Measurements from ENCODE around the gene TSPAN11. TPM values are rescaled to one million over a fixed set of nuclear protein-coding genes. Genes with fewer than 3 reads are reported as not detected.
A peak's percentile ranks its signal among the peaks of the same experiment; 100 is the strongest.

The TSPAN11 gene
- total RNA-seq, 1 donor from 2014 or later = 0.93 TPM

- DNase-seq (ENCODE audit: low spot score) = no peak
- no peak for ATAC-seq
Observed at GRCh38 chr12:30977537-30978349, 51.2 kb downstream of the TSPAN11 start.

- DNase-seq (ENCODE audit: low spot score) (no peak), ATAC-seq (no peak)
Observed at GRCh38 chr12:30978639-30979038, 52.1 kb downstream of the TSPAN11 start.

GRCh38 chr12:30979371-30980259, 53.1 kb downstream of the TSPAN11 start:
- ATAC-seq (no peak), DNase-seq (ENCODE audit: low spot score) (no peak)

- no peak for DNase-seq (ENCODE audit: low spot score)
- ATAC-seq = no peak
Observed at GRCh38 chr12:30980955-30981662, 54.6 kb downstream of the TSPAN11 start.

- ATAC-seq (no peak), DNase-seq (ENCODE audit: low spot score) (no peak)
Observed at GRCh38 chr12:30982413-30982812, 55.9 kb downstream of the TSPAN11 start.

- ATAC-seq (peak; percentile 82), DNase-seq (ENCODE audit: low spot score) (peak; percentile 53)
Observed at GRCh38 chr12:30985814-30986452, 59.4 kb downstream of the TSPAN11 start.

- ATAC-seq (no peak), DNase-seq (ENCODE audit: low spot score) (no peak)
Observed at GRCh38 chr12:30988086-30988485, 61.5 kb downstream of the TSPAN11 start.

- ATAC-seq = peak; percentile 78
- DNase-seq (ENCODE audit: low spot score) = no peak
Observed at GRCh38 chr12:30988646-30989286, 62.2 kb downstream of the TSPAN11 start.

- ATAC-seq (no peak), DNase-seq (ENCODE audit: low spot score) (no peak)
Observed at GRCh38 chr12:30989754-30990153, 63.2 kb downstream of the TSPAN11 start.

- ATAC-seq (no peak), DNase-seq (ENCODE audit: low spot score) (no peak)
Observed at GRCh38 chr12:30990316-30990715, 63.8 kb downstream of the TSPAN11 start.

GRCh38 chr12:30990776-30991175, 64.2 kb downstream of the TSPAN11 start:
- no peak for DNase-seq (ENCODE audit: low spot score)
- ATAC-seq = no peak

- no peak for DNase-seq (ENCODE audit: low spot score)
- ATAC-seq = no peak
Observed at GRCh38 chr12:30991466-30991865, 64.9 kb downstream of the TSPAN11 start.

GRCh38 chr12:30992381-30992780, 65.8 kb downstream of the TSPAN11 start:
- no peak for ATAC-seq
- no peak for DNase-seq (ENCODE audit: low spot score)

- DNase-seq (ENCODE audit: low spot score) = no peak
- no peak for ATAC-seq
Observed at GRCh38 chr12:30993766-30994165, 67.2 kb downstream of the TSPAN11 start.

GRCh38 chr12:30994274-30994673, 67.7 kb downstream of the TSPAN11 start:
- no peak for ATAC-seq
- no peak for DNase-seq (ENCODE audit: low spot score)

- DNase-seq (ENCODE audit: low spot score) (no peak), ATAC-seq (no peak)
Observed at GRCh38 chr12:30996255-30996654, 69.7 kb downstream of the TSPAN11 start.

GRCh38 chr12:30996752-30997151, 70.2 kb downstream of the TSPAN11 start:
- ATAC-seq (no peak), DNase-seq (ENCODE audit: low spot score) (no peak)

GRCh38 chr12:30997685-30998440, 71.3 kb downstream of the TSPAN11 start:
- ATAC-seq = peak; percentile 21
- no peak for DNase-seq (ENCODE audit: low spot score)

- no peak for DNase-seq (ENCODE audit: low spot score)
- ATAC-seq = no peak
Observed at GRCh38 chr12:30999011-30999410, 72.5 kb downstream of the TSPAN11 start.

- no peak for ATAC-seq
- DNase-seq (ENCODE audit: low spot score) = no peak
Observed at GRCh38 chr12:30999723-31000122, 73.2 kb downstream of the TSPAN11 start.
